B cell (primary cell): Measurements from ENCODE around the gene EIF3J.

ENCODE experiments used
- EZH2 ChIP-seq: IDR thresholded peaks from 2 replicates; pipeline ENCODE4 v1.6.1; 2012; ENCODE audit warnings: borderline replicate concordance, low read depth, mild to moderate bottlenecking, moderate library complexity, low read length; ENCODE audit not compliant: insufficient read depth, poor library complexity, severe bottlenecking
- TF ChIP-seq, protein P1 (sequence below): fragments of 200-600 bp; IDR thresholded peaks from one replicate; pipeline ENCODE4 v1.8.0; 2022; ENCODE audit warnings: antibody characterized with exemption, mild to moderate bottlenecking

DNA sequence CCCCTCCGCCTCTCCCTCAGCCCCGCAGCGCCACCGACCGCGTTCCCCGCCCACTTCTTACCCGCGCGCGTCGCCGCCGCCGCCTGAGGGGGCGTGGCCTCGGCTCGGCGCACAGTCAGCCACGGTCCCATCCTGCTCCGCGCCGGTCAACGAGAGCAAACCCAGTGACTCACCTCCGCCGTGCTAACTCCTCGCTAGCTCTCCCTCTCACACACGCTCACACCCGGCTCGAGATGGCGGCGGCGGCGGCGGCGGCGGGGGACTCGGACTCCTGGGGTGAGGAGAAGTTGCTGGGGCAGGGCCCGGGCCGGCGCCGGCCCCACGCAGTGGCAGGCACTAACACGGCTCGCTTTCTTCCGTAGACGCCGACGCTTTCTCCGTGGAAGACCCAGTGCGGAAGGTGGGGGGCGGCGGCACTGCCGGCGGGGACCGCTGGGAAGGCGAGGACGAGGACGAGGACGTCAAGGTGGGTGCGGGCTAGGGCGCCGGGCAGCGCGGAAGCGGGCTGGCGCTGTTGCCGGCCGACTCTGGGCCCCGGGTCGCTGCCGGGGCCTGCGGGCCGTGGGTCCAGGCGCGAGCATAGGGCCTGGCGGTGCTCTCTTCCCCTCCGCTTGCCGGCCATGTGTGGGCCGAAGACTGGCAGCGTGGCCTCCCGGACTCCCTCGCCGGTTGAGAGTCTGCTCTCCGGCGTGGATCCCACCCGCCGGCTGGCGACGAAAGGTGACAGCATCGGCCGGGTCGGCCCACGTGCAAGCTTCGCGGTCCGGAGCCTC is at the start of gene EIF3J:
- TF ChIP-seq, protein P1, sequence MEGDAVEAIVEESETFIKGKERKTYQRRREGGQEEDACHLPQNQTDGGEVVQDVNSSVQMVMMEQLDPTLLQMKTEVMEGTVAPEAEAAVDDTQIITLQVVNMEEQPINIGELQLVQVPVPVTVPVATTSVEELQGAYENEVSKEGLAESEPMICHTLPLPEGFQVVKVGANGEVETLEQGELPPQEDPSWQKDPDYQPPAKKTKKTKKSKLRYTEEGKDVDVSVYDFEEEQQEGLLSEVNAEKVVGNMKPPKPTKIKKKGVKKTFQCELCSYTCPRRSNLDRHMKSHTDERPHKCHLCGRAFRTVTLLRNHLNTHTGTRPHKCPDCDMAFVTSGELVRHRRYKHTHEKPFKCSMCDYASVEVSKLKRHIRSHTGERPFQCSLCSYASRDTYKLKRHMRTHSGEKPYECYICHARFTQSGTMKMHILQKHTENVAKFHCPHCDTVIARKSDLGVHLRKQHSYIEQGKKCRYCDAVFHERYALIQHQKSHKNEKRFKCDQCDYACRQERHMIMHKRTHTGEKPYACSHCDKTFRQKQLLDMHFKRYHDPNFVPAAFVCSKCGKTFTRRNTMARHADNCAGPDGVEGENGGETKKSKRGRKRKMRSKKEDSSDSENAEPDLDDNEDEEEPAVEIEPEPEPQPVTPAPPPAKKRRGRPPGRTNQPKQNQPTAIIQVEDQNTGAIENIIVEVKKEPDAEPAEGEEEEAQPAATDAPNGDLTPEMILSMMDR = no peak
- TF ChIP-seq EZH2 = no peak
